MM.1S (cell line): ENCODE measurements around the gene PCDH1.

ENCODE experiments used
- DNase-seq: peaks from one replicate; pipeline ENCODE4 v3.0.0-alpha.2; 2015
- H2AFZ ChIP-seq: fragments of 300-600 bp; sonication (generic); 2 replicates; pipeline ENCODE4 v1.6.0; 2016; ENCODE audit warnings: antibody characterized with exemption, low read length
- H3F3A ChIP-seq: fragments of 300-600 bp; sonication (generic); 2 replicates; pipeline ENCODE4 v1.6.1; 2016; ENCODE audit warnings: mild to moderate bottlenecking, antibody characterized with exemption, low read length, moderate library complexity, mixed read lengths; ENCODE audit not compliant: insufficient read depth
- H3K27ac ChIP-seq: fragments of 300-600 bp; sonication (generic); 2 replicates; pipeline ENCODE4 v1.5.1; 2016; ENCODE audit warnings: mild to moderate bottlenecking, low read length
- H3K27me3 ChIP-seq: fragments of 300-600 bp; sonication (generic); replicated peaks from 2 replicates; pipeline ENCODE4 v1.6.0; 2016; ENCODE audit warnings: low read length; ENCODE audit not compliant: insufficient read depth
- H3K36me3 ChIP-seq: fragments of 300-600 bp; sonication (generic); replicated peaks from 2 replicates; pipeline ENCODE4 v1.6.1; 2016; ENCODE audit warnings: mild to moderate bottlenecking, low read length, mixed read lengths; ENCODE audit not compliant: insufficient read depth
- H3K4me1 ChIP-seq: fragments of 300-600 bp; sonication (generic); 2 replicates; pipeline ENCODE4 v1.6.1; 2016; ENCODE audit warnings: low read length, mixed read lengths
- H3K4me2 ChIP-seq: fragments of 300-600 bp; sonication (generic); 2 replicates; pipeline ENCODE4 v1.6.0; 2016; ENCODE audit warnings: low read depth, low read length
- H3K4me3 ChIP-seq: fragments of 300-600 bp; sonication (generic); 2 replicates; pipeline ENCODE4 v1.5.1; 2016; ENCODE audit warnings: low read length, mixed read lengths
- H3K79me2 ChIP-seq: fragments of 300-600 bp; sonication (generic); 2 replicates; pipeline ENCODE4 v1.6.1; 2016; ENCODE audit warnings: mixed run types, low read length, mixed read lengths
- H3K9ac ChIP-seq: fragments of 300-600 bp; sonication (generic); 2 replicates; pipeline ENCODE4 v1.6.1; 2016; ENCODE audit warnings: low read length, mixed read lengths
- H3K9me2 ChIP-seq: fragments of 300-600 bp; sonication (generic); replicated peaks from 2 replicates; pipeline ENCODE4 v1.6.1; 2016; ENCODE audit warnings: mild to moderate bottlenecking, low read length, mixed read lengths; ENCODE audit not compliant: insufficient read depth
- H3K9me3 ChIP-seq: fragments of 300-600 bp; sonication (generic); replicated peaks from 2 replicates; pipeline ENCODE4 v1.6.1; 2016; ENCODE audit warnings: mild to moderate bottlenecking, low read length, mixed read lengths; ENCODE audit not compliant: insufficient read depth
- H4K20me1 ChIP-seq: fragments of 300-600 bp; sonication (generic); 2 replicates; pipeline ENCODE4 v1.6.1; 2016; ENCODE audit warnings: mild to moderate bottlenecking, low read length, moderate library complexity, mixed read lengths; ENCODE audit not compliant: insufficient read depth
- CTCF ChIP-seq: fragments of 300-600 bp; sonication (generic); IDR thresholded peaks from 2 replicates; pipeline ENCODE4 v1.5.1; 2016; ENCODE audit warnings: antibody characterized with exemption, low read length, mixed read lengths
- EZH2 ChIP-seq: fragments of 300-600 bp; sonication (generic); optimal IDR thresholded peaks from 2 replicates; pipeline ENCODE3; 2017; ENCODE audit warnings: low read depth, mild to moderate bottlenecking, antibody characterized with exemption, low read length, mixed read lengths
- EZH2phosphoT487 ChIP-seq: fragments of 300-600 bp; sonication (generic); IDR thresholded peaks from 2 replicates; pipeline ENCODE4 v1.6.1; 2018; ENCODE audit warnings: antibody characterized with exemption, low read length

Gene PCDH1

GRCh38 chr5:141908796-141909195 lies 30.6 kb upstream of the PCDH1 start:
- no peak for DNase-seq
- no peaks in the 10 kb centered on the region for H3K36me3 ChIP-seq
- H3K27ac ChIP-seq = no peak overlapping the region
- no peaks in the 10 kb centered on the region for H3K27me3 ChIP-seq
- no peaks in the 10 kb centered on the region for H3K9me3 ChIP-seq
- no peaks in the 10 kb centered on the region for H3K9me2 ChIP-seq
- no peak overlapping the region for H2AFZ ChIP-seq
- H3F3A ChIP-seq = 0 out of 2 replicates have a peak, but pooled peaks cover 2% of the 10 kb centered on the region
- H3K79me2 ChIP-seq = no peaks in the 10 kb centered on the region
- no peak overlapping the region for H3K4me3 ChIP-seq
- H4K20me1 ChIP-seq = no peaks in the 10 kb centered on the region
- H3K9ac ChIP-seq = no peak overlapping the region
- no peaks in the 10 kb centered on the region; the same call in 1 of the 2 replicates for H3K4me1 ChIP-seq
- H3K4me2 ChIP-seq = no peak overlapping the region
- no peak for TF ChIP-seq EZH2
- TF ChIP-seq CTCF = no peak
- no peak for TF ChIP-seq EZH2phosphoT487

GRCh38 chr5:141906972-141907371 lies 28.8 kb upstream of the PCDH1 start:
- no peak overlapping the region for H3K4me2 ChIP-seq
- no peak overlapping the region for H3K4me3 ChIP-seq
- H3K27ac ChIP-seq = no peak overlapping the region
- H3K36me3 ChIP-seq = no peaks in the 10 kb centered on the region
- H3F3A ChIP-seq = peaks cover 3% of the 10 kb centered on the region; the same call in 1 of the 2 replicates
- TF ChIP-seq EZH2 = no peak
- TF ChIP-seq CTCF = no peak
- TF ChIP-seq EZH2phosphoT487 = no peak
- peaks cover 6% of the 10 kb centered on the region; the same call in 1 of the 2 replicates for H3K4me1 ChIP-seq
- no peaks in the 10 kb centered on the region for H4K20me1 ChIP-seq
- no peaks in the 10 kb centered on the region for H3K27me3 ChIP-seq
- no peaks in the 10 kb centered on the region for H3K79me2 ChIP-seq
- H2AFZ ChIP-seq = no peak overlapping the region
- no peak for DNase-seq
- H3K9me2 ChIP-seq = no peaks in the 10 kb centered on the region
- no peak overlapping the region for H3K9ac ChIP-seq
- H3K9me3 ChIP-seq = no peaks in the 10 kb centered on the region

GRCh38 chr5:141906517-141906916 lies 28.3 kb upstream of the PCDH1 start:
- DNase-seq = no peak
- no peaks in the 10 kb centered on the region for H3K9me2 ChIP-seq
- H3K9ac ChIP-seq = no peak overlapping the region
- TF ChIP-seq EZH2 = no peak
- TF ChIP-seq EZH2phosphoT487 = no peak
- no peak for TF ChIP-seq CTCF
- peaks cover 3% of the 10 kb centered on the region; the same call in 1 of the 2 replicates for H3F3A ChIP-seq
- no peaks in the 10 kb centered on the region for H3K36me3 ChIP-seq
- H3K27ac ChIP-seq = no peak overlapping the region
- H4K20me1 ChIP-seq = no peaks in the 10 kb centered on the region
- no peak overlapping the region for H3K4me3 ChIP-seq
- peaks cover 6% of the 10 kb centered on the region; the same call in 1 of the 2 replicates for H3K4me1 ChIP-seq
- no peaks in the 10 kb centered on the region for H3K9me3 ChIP-seq
- no peaks in the 10 kb centered on the region for H3K79me2 ChIP-seq
- H3K27me3 ChIP-seq = no peaks in the 10 kb centered on the region
- no peak overlapping the region for H3K4me2 ChIP-seq
- no peak overlapping the region for H2AFZ ChIP-seq
